PC-3 (cell line): ENCODE results near the gene LRR1. TPM values are rescaled to one million over a fixed set of nuclear protein-coding genes. Genes with fewer than 3 reads are reported as not detected.

Experiments used
- ATAC-seq: fragments of 200-7000 bp; cut with Tn5 transposase; 2 replicates; pipeline ENCODE4 v1.9.1; 2020; ENCODE audit warnings: mild to moderate bottlenecking, moderate library complexity
- BruUV-seq: library from RNA; stranded (reverse); fragments of 400-500 nt; replicated peaks from 2 replicates; lab custom pipeline; 2021; lab: Mats Ljungman, UMichigan
- CTCF ChIA-PET: fragments of 300-600 bp; sonication (Branson Sonifier 250); formaldehyde crosslinking; loops from one replicate; lab custom pipeline; 2022; ENCODE audit warnings: antibody characterized with exemption; lab: Charles Lee
- POLR2A ChIA-PET: fragments of 300-600 bp; sonication (Branson Sonifier 250); formaldehyde crosslinking; loops from one replicate; lab custom pipeline; 2022; ENCODE audit warnings: antibody characterized with exemption; ENCODE audit not compliant: unreplicated experiment; lab: Charles Lee
- DNase-seq: peaks from one replicate; pipeline ENCODE4 v3.0.0-alpha.2; 2015
- H2AFZ ChIP-seq: fragments of 300-600 bp; sonication (generic); 2 replicates; pipeline ENCODE4 v1.6.0; 2016; ENCODE audit warnings: antibody characterized with exemption, low read length
- H3F3A ChIP-seq: fragments of 300-600 bp; sonication (generic); one replicate; pipeline ENCODE4 v1.6.0; 2017; ENCODE audit warnings: antibody characterized with exemption, low read length, control low read depth, mild to moderate bottlenecking; ENCODE audit not compliant: unreplicated experiment
- H3K27ac ChIP-seq: fragments of 300-600 bp; sonication (generic); 2 replicates; pipeline ENCODE4 v1.5.1; 2016; ENCODE audit warnings: mild to moderate bottlenecking, low read length
- H3K27me3 ChIP-seq: fragments of 300-600 bp; sonication (generic); 2 replicates; pipeline ENCODE4 v1.6.1; 2016; ENCODE audit warnings: low read length, mixed read lengths
- H3K36me3 ChIP-seq: fragments of 300-600 bp; sonication (generic); 2 replicates; pipeline ENCODE4 v1.6.1; 2016; ENCODE audit warnings: low read depth, mixed run types, low read length, mixed read lengths
- H3K4me1 ChIP-seq: fragments of 300-600 bp; sonication (generic); 2 replicates; pipeline ENCODE4 v1.5.1; 2016; ENCODE audit warnings: low read length; ENCODE audit not compliant: insufficient read depth
- H3K4me2 ChIP-seq: fragments of 300-600 bp; sonication (generic); 2 replicates; pipeline ENCODE4 v1.6.0; 2016; ENCODE audit warnings: low read length
- H3K4me3 ChIP-seq: fragments of 300-600 bp; sonication (generic); 2 replicates; pipeline ENCODE4 v1.5.1; 2016; ENCODE audit warnings: mild to moderate bottlenecking, low read length, mixed read lengths
- H3K79me2 ChIP-seq: fragments of 300-600 bp; sonication (generic); 2 replicates; pipeline ENCODE4 v1.6.1; 2017; ENCODE audit warnings: low read length, mixed read lengths
- H3K9ac ChIP-seq: fragments of 300-600 bp; sonication (generic); 2 replicates; pipeline ENCODE4 v1.6.0; 2016; ENCODE audit warnings: mild to moderate bottlenecking, low read length
- H3K9me2 ChIP-seq: fragments of 300-600 bp; sonication (generic); replicated peaks from 2 replicates; pipeline ENCODE4 v1.6.1; 2016; ENCODE audit warnings: mixed run types, low read length, mixed read lengths
- H3K9me3 ChIP-seq: fragments of 300-600 bp; sonication (generic); 2 replicates; pipeline ENCODE4 v1.6.1; 2016; ENCODE audit warnings: low read length, mixed read lengths
- H4K20me1 ChIP-seq: fragments of 300-600 bp; sonication (generic); 2 replicates; pipeline ENCODE4 v1.6.1; 2016; ENCODE audit warnings: low read length, mixed read lengths
- CTCF ChIP-seq: fragments of 300-600 bp; sonication (generic); conservative IDR thresholded peaks from 2 replicates; pipeline ENCODE4 v1.5.1; 2017; ENCODE audit warnings: antibody characterized with exemption, low read depth, mild to moderate bottlenecking, low read length
- EZH2 ChIP-seq: fragments of 300-600 bp; sonication (generic); IDR thresholded peaks from one replicate; pipeline ENCODE4 v1.6.1; 2017; ENCODE audit warnings: antibody characterized with exemption, mild to moderate bottlenecking, low read length; ENCODE audit not compliant: unreplicated experiment
- EZH2phosphoT487 ChIP-seq: fragments of 300-600 bp; sonication (generic); IDR thresholded peaks from 2 replicates; pipeline ENCODE4 v1.6.1; 2018; ENCODE audit warnings: mild to moderate bottlenecking, antibody characterized with exemption, low read length, borderline replicate concordance
- intact Hi-C: fragments of 100-400 bp; cut with micrococcal nuclease; formaldehyde crosslinking; loops from 2 replicates; pipeline ENCODE4 v1.9.0; 2023
- total RNA-seq: library from RNA; depleted of rRNA; stranded (reverse); fragments of >200 nt; gene quantifications from 2 replicates; pipeline ENCODE4 v1.2.3, GENCODE V29; 2014

LRR1 gene
- total RNA-seq, 1 experiment from 2014 or later: 46.9 TPM

GRCh38 chr14:49612671-49613070 lies 13.9 kb downstream of the LRR1 start:
- intact Hi-C loops: no loop called here
- TF ChIP-seq EZH2 (no peak), EZH2phosphoT487 (no peak), CTCF (no peak)
- Histone ChIP-seq H2AFZ (no peak overlapping the region), H3F3A (peaks cover 3% of the 10 kb centered on the region), H3K9me2 (no peaks in the 10 kb centered on the region), H3K4me2 (no peak overlapping the region), H3K36me3 (peaks cover 15% of the 10 kb centered on the region), H3K27ac (no peak overlapping the region), H3K9ac (no peak overlapping the region), H3K9me3 (no peaks in the 10 kb centered on the region), H4K20me1 (no peaks in the 10 kb centered on the region; the same call in 1 of the 2 replicates), H3K4me3 (no peak overlapping the region), H3K27me3 (no peaks in the 10 kb centered on the region), H3K79me2 (peaks cover 30% of the 10 kb centered on the region), H3K4me1 (peaks cover 3% of the 10 kb centered on the region)
- no TSS peak for BruUV-seq
- ChIA-PET CTCF (no interaction called here), POLR2A (interaction anchor here (0.6 kb wide), 1 partner anchor 155 kb away, joined by 13 read pairs; no protein-coding TSS in a partner anchor)
- ATAC-seq (no peak), DNase-seq (no peak)

GRCh38 chr14:49614196-49614595 lies 15.5 kb downstream of the LRR1 start:
- H3K79me2 ChIP-seq: peaks cover 40% of the 10 kb centered on the region
- H3K4me3 ChIP-seq: no peak overlapping the region
- no peak for DNase-seq
- TF ChIP-seq CTCF (no peak), EZH2phosphoT487 (no peak), EZH2 (no peak)
- H3K36me3 ChIP-seq: peaks cover 19% of the 10 kb centered on the region
- no peak overlapping the region for H3K27ac ChIP-seq
- no peak overlapping the region for H2AFZ ChIP-seq
- no peaks in the 10 kb centered on the region for H3K9me3 ChIP-seq
- no TSS peak for BruUV-seq
- H3K9ac ChIP-seq: no peak overlapping the region
- CTCF ChIA-PET: no interaction called here
- H3K4me1 ChIP-seq: peaks cover 19% of the 10 kb centered on the region
- POLR2A ChIA-PET: interaction anchor here (0.6 kb wide), 1 partner anchor 278 kb away, joined by 4 read pairs; no protein-coding TSS in a partner anchor
- intact Hi-C loops: no loop called here
- ATAC-seq: no peak
- H4K20me1 ChIP-seq: peaks cover 8% of the 10 kb centered on the region; the same call in 1 of the 2 replicates
- no peak overlapping the region for H3K4me2 ChIP-seq
- H3F3A ChIP-seq: peaks cover 3% of the 10 kb centered on the region
- H3K27me3 ChIP-seq: no peaks in the 10 kb centered on the region
- H3K9me2 ChIP-seq: no peaks in the 10 kb centered on the region

GRCh38 chr14:49615776-49616175 lies 17.0 kb downstream of the LRR1 start:
- Histone ChIP-seq H3K27ac (no peak overlapping the region), H3K79me2 (peaks cover 54% of the 10 kb centered on the region), H3K4me1 (peaks cover 19% of the 10 kb centered on the region), H3K9ac (no peak overlapping the region), H3F3A (peaks cover 3% of the 10 kb centered on the region), H4K20me1 (peaks cover 15% of the 10 kb centered on the region; the same call in 1 of the 2 replicates), H3K9me2 (no peaks in the 10 kb centered on the region), H2AFZ (no peak overlapping the region), H3K4me3 (no peak overlapping the region), H3K36me3 (peaks cover 19% of the 10 kb centered on the region), H3K4me2 (no peak overlapping the region), H3K9me3 (no peaks in the 10 kb centered on the region), H3K27me3 (no peaks in the 10 kb centered on the region)
- CTCF ChIA-PET: no interaction called here
- no TSS peak for BruUV-seq
- ATAC-seq (no peak), DNase-seq (no peak)
- POLR2A ChIA-PET: no interaction called here
- intact Hi-C loops: no loop called here
- TF ChIP-seq CTCF (no peak), EZH2phosphoT487 (no peak), EZH2 (no peak)
